SK-N-SH treated with all-trans-retinoic acid at 6 μM for 48 hours (cell line): ENCODE results near the gene IGFBP1.

Experiments
- ARNTL ChIP-seq: fragments of 450-650 bp; formaldehyde crosslinking; IDR thresholded peaks from 2 replicates; pipeline ENCODE4 v1.5.0; 2020; ENCODE audit warnings: low read depth, mild to moderate bottlenecking, moderate library complexity, borderline replicate concordance
- BACH2 ChIP-seq: fragments of 250-450 bp; sonication (Bioruptor Pico); IDR thresholded peaks from 2 replicates; pipeline ENCODE4 v1.9.0; 2021; ENCODE audit warnings: mild to moderate bottlenecking, borderline replicate concordance
- CSRNP3 ChIP-seq: fragments of 250-450 bp; sonication (Bioruptor Pico); IDR thresholded peaks from 2 replicates; pipeline ENCODE4 v1.5.1; 2021; ENCODE audit warnings: mild to moderate bottlenecking, moderate library complexity
- GLIS3 ChIP-seq: fragments of 250-450 bp; sonication (Bioruptor Pico); IDR thresholded peaks from 2 replicates; pipeline ENCODE4 v1.5.0; 2020; ENCODE audit warnings: mild to moderate bottlenecking, moderate library complexity
- PATZ1 ChIP-seq: fragments of 250-450 bp; sonication (Bioruptor Pico); IDR thresholded peaks from 2 replicates; pipeline ENCODE4 v1.8.0; 2020; ENCODE audit warnings: mild to moderate bottlenecking, moderate library complexity, borderline replicate concordance
- RARB ChIP-seq: fragments of 250-450 bp; sonication (Bioruptor Pico); IDR thresholded peaks from 2 replicates; pipeline ENCODE4 v1.8.0; 2021; ENCODE audit warnings: mild to moderate bottlenecking, moderate library complexity
- TCF4 ChIP-seq: fragments of 250-450 bp; sonication (Bioruptor Pico); IDR thresholded peaks from 2 replicates; pipeline ENCODE4 v1.8.0; 2021; ENCODE audit warnings: mild to moderate bottlenecking, moderate library complexity, borderline replicate concordance
- TSHZ2 ChIP-seq: fragments of 250-450 bp; sonication (Bioruptor Pico); IDR thresholded peaks from 2 replicates; pipeline ENCODE4 v1.5.0; 2020; ENCODE audit warnings: mild to moderate bottlenecking, moderate library complexity
- ZFP3 ChIP-seq: fragments of 250-450 bp; sonication (Bioruptor Pico); IDR thresholded peaks from 2 replicates; pipeline ENCODE4 v1.5.0; 2020; ENCODE audit warnings: mild to moderate bottlenecking, moderate library complexity
- ZFP30 ChIP-seq: fragments of 450-650 bp; formaldehyde crosslinking; IDR thresholded peaks from 2 replicates; pipeline ENCODE4 v1.5.0; 2022; ENCODE audit warnings: mild to moderate bottlenecking, moderate library complexity
- ZNF565 ChIP-seq: fragments of 450-650 bp; formaldehyde crosslinking; conservative IDR thresholded peaks from 2 replicates; pipeline ENCODE4 v1.5.0; 2020; ENCODE audit warnings: low read depth, mild to moderate bottlenecking, moderate library complexity

- TF ChIP-seq BACH2 (CRISPR knock-in tag) (no peak), ZFP30 (CRISPR knock-in tag) (no peak), RARB (CRISPR knock-in tag) (no peak), CSRNP3 (CRISPR knock-in tag) (no peak), TCF4 (no peak), ZNF565 (CRISPR knock-in tag) (no peak), ARNTL (CRISPR knock-in tag) (no peak), PATZ1 (CRISPR knock-in tag) (no peak), TSHZ2 (CRISPR knock-in tag) (no peak), GLIS3 (no peak), ZFP3 (no peak)
These were observed 18.9 kb upstream of the IGFBP1 start for GRCh38 chr7:45869426-45869825.
